Ramos (cell line): ENCODE data around the gene CEP104.

ENCODE experiments used
- in situ Hi-C: fragments of 300-500 bp; cut with MboI; formaldehyde crosslinking; loops from one replicate; pipeline ENCODE4 v1.14.3; 2022; ENCODE audit warnings: low sequenced_read_pairs; ENCODE audit not compliant: unreplicated experiment

CEP104 gene

GRCh38 chr1:3872546-3872945, 15.5 kb upstream of the CEP104 start:
- in situ Hi-C loops, result no loop called here

DNA sequence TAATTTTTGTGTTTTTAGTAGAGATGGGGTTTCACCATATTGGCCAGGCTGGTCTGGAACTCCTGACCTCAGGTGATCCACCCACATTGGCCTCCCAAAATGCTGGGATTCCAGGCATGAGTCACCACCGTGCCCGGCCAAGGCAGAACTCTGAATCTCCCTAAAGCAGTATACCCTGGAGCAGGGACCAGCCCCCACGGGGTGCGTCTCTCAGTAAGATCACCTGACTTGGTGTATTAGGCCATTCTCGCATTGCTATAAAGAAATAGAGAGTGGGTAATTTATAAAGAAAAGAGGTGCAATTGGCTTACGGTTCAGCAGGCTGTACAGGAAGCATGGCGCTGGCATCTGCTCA, 14.4 kb upstream of the CEP104 start:
- in situ Hi-C loops, result no loop called here

DNA sequence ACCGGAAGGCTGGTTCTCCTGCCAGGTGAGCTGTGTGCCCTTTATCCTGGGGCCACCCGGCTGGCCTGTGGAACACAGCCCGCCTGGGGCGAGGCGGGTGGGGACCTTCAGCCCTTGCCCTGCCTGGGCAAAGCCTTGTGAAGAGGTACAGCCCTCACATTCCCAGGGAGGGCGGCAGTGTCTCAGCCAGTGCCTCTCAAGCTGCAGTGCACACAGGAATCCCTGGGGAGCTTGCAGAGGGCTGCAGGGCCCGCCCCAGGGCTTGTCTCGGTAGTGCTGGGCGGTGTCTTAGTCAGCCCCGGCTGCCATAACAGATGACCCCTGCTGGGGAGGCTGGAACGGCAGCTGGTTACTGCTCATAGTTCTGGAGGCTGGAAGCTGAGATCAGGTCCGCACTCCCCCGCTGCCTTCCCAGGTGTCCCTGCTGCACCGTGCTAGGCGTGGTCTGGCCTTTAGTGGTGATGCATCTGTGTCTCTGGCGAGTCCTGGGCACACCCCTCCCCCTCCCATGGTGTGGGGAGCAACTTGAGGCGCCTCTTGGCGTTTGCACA, 12.8 kb upstream of the CEP104 start:
- in situ Hi-C loops, result no loop called here

GRCh38 chr1:3868464-3869006, 11.5 kb upstream of the CEP104 start:
- in situ Hi-C loops, result no loop called here

DNA sequence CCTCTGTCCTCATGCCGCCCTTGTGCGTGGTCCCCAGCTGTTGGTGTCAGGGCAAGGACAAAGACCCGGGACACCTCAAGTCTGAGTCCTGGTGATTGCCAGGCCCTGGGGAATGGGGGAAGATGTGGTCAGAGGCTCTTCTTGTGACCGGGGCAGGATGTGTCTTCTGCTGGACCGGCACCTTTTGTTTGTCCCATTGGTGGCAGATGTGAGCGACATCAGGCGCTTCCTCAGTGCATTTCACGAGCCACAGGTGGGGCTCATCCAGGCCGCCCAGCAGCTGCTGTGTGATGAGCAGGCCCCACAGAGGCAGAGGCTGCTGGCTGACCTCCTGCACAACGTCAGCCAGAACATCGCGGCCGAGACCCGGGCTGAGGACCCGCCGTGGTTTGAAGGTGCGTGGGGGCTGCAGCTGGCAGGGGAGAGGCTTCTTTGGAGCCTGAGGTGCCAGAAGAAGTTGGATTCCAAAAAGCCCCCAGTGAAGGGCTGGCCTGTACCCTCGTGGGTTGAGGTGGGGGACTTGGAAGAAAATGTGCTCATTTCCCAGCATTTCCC, 8.7 kb upstream of the CEP104 start:
- in situ Hi-C loops, result no loop called here

DNA sequence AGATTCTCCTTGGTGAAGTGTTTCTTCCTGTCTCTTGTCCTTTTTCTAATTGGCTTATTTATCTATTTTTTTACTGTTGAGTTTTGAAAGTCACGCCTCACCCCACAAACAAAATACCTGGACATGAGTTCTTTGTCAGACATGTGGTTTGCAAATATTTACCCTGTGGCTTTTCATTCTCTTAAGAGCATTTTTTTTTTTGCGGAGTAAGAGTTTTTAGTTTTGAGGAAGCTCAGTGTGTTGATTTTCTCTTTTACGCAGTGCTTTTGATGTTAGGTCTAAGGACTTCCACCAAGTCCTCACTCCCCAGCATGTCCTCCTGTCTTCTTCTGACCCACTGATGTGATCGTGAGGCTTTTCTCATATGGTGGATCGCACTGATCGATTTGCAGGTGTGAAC, 7.9 kb upstream of the CEP104 start:
- in situ Hi-C loops, result no loop called here

DNA sequence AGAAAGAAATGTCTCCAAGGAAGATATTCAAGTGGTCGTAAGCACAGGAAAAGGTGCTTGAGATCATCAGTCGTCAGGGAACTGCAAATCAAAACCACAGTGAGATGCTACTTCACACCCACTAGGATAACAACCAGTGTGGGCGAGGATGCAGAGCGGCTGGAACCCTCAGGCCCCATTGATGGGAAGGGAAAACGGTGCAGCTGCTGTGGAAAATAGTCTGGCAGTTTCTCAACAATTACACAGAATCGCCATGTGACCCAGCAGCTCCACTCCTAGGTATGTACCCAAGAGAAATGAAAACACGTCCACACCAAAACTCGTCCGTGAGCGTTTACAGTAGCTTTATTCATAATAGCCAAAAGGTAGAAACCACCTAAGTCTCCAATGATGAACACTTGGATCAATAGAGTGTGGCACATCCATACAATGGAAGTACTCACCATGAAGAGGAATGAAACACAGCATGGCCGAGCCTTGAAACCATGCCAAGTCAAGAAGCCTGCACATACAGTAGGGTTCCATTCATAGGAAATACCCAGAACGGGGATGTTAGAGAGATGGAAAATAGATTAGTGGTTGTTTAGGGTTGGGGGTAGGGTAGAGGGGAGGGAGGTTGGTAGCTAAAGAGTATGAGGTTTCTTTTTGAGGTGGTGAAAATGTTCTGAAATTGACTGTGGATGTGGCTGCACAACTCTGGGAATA, 6.4 kb upstream of the CEP104 start:
- in situ Hi-C loops, result no loop called here

GRCh38 chr1:3858231-3858981, 1.4 kb upstream of the CEP104 start:
- in situ Hi-C loops, result no loop called here

DNA sequence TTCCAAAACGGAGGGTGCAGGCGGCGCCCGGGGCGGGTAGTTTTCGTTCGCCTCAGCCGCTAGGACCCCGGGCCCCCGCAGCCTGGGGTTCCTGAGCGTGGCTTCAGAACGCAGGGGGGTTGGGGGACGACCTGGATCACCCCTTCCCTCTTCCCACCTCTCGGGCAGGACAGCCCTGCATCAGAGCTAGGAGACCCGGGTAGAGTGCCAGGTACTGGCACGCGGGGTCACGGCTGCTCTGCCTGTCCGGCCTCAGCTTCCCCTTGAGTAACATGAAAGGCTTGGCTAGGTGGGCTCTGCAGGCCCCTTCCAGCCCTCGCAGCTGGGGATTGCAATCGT, 749 bp upstream of the CEP104 start:
- in situ Hi-C loops, result no loop called here

GRCh38 chr1:3852711-3853485, 4.1 kb downstream of the CEP104 start:
- in situ Hi-C loops, result no loop called here

DNA sequence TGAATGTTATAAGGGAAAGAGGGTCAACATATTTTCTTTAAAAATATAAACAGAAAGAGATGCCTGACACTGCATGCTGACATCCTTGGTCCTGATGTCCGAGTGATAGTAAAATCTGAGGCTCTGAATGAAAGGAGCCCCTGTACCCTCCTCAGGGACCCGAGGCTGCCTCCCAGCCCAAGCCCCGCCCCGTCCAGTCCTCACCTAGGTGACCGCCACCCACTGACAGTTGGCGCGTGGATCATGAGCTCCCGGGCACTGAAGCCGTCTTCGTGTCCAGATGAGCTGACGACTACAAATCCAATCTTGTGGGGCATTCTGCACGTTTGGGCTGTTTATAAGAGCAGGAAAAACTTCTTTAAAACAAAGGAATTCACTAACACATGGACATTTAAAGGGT, 4.9 kb downstream of the CEP104 start:
- in situ Hi-C loops, result no loop called here

DNA sequence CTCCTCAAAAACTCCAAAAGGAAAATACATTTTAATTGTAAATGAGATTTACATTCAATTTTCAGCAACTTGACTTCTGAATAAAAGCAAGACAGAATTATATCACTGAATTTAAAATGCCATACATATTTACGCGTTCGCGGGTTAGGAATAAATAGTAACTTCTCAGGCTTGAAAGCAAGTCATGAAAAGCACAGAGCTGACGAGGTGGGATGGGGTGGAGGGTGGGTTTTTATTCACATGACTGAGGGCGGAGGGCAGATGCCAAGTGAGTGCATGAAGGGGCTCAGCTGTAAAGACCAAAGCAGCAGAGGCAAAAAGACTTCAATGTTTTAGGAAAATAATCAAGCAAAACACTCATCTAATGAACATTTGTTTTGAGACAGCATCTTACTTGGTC, 5.7 kb downstream of the CEP104 start:
- in situ Hi-C loops, result no loop called here

DNA sequence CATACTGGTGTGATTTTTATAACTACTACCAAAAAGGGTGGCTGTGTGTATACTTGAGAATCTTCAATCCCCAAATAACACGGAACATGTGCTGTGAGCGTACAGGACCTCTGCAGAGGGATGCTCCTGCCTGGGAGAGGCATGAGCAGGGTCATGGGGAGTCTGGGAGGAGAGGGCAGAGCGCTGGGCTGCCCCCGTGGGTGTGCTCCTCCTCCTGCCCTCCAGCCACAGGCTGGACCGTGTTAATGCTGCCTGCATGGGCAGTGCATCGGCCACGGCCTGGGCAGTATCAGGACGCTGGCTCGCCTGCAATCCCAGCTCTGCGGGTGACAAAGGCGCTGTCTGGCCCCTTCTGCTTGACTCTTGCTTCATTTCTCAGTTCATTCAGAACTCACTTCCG, 6.2 kb downstream of the CEP104 start:
- in situ Hi-C loops, result no loop called here

GRCh38 chr1:3847081-3847480, 9.9 kb downstream of the CEP104 start:
- in situ Hi-C loops, result loop anchor here (5.0 kb wide), 1 partner anchor 50 kb away; no protein-coding TSS in a partner anchor

- in situ Hi-C loops, result loop anchor here (5.0 kb wide), 1 partner anchor 51 kb away; no protein-coding TSS in a partner anchor
These were observed 10.5 kb downstream of the CEP104 start for GRCh38 chr1:3846541-3846940.

DNA sequence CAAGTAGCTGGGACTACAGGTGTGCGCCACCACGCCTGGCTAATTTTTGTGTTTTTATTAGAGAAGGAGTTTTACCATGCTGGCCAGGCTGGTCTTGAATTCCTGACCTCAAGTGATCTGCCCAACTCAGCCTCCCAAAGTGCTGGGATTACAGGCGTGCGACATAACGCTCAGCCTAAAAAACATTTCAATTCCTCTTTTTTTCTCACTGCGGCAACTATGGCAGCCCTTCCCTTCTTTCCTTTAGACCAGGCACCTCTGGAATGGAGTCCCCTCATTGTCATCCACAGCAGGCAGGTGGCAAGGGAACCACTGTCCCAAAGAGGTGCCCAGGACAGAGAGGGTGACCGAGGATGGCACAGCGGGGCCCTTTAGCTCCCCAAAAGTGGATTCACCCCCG, 14.1 kb downstream of the CEP104 start:
- in situ Hi-C loops, result no loop called here

DNA sequence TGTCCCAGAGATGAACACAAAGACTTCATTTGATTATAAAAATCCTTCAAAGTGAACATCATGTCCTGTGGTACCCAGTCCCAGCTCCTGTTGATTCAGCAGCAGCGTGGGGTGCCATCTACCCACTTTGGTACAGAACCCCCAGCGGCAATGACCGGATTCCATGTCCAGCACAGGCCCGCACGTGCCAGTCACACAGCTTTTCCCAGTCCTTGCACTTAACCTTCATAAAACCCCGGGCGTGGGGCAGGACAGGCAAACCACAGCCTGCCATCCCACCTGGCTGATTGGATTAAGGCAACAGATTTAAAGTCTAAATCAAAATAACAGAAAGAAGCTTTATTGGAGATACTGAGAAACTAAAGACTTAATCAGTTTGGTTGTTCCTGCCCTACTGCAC, 15.5 kb downstream of the CEP104 start:
- in situ Hi-C loops, result no loop called here

- in situ Hi-C loops, result no loop called here
These were observed 18.2 kb downstream of the CEP104 start for GRCh38 chr1:3838788-3839187.

DNA sequence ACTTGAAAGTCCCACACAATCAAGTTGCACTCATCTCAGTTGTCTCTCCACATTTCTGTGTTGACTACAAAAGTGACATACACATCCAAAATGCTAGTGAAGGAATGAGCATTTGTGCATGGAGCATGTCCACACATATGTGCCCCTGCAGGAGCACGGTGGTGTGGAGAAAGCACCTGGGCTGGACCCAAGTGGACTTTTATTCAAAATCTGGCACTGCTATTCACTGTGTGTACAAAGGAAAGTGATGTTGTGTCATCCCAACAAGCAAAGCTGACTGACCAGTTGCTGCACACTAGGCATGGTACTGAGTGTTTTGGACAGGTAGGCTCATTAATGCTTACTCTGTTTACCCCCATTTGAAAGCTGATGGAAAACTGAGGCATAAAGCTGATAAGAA, 19.3 kb downstream of the CEP104 start:
- in situ Hi-C loops, result no loop called here

GRCh38 chr1:3837200-3837599, 19.8 kb downstream of the CEP104 start:
- in situ Hi-C loops, result no loop called here
